ENCODE data around the gene KRT85.

The KRT85 gene

GRCh38 chr12:52334185-52334584 lies 33.1 kb downstream of the KRT85 start:
- no peaks in the 10 kb centered on the region for H3K36me3 ChIP-seq (ENCODE audit: insufficient read depth, low read length)
- DNase-seq (ENCODE audit: low read depth, low spot score), result no peak
- no peak for TF ChIP-seq FOXP2 (optimal IDR thresholded peaks at IDR 0.05; ENCODE audit: control extremely low read depth, extremely low read length, insufficient read depth)
- TF ChIP-seq EZH2 (IDR thresholded peaks at IDR 0.05), result no peak
- no peak for TF ChIP-seq POLR2AphosphoS5 (IDR thresholded peaks at IDR 0.05; ENCODE audit: borderline replicate concordance, low read depth, low read length)
- H3K9me3 ChIP-seq (ENCODE audit: low read depth, low read length), result no peaks in the 10 kb centered on the region
- no peak overlapping the region for H3K9ac ChIP-seq (ENCODE audit: insufficient read length)
- no peak overlapping the region for H3K4me3 ChIP-seq
- H3K27ac ChIP-seq, result no peak overlapping the region

- Histone ChIP-seq H3K4me3 (no peak overlapping the region), H3K27ac (no peak overlapping the region), H3K9ac (ENCODE audit: insufficient read length) (no peak overlapping the region), H3K36me3 (ENCODE audit: insufficient read depth, low read length) (no peaks in the 10 kb centered on the region), H3K9me3 (ENCODE audit: low read depth, low read length) (no peaks in the 10 kb centered on the region)
- DNase-seq (ENCODE audit: low read depth, low spot score), result no peak
- TF ChIP-seq EZH2 (IDR thresholded peaks at IDR 0.05) (no peak), FOXP2 (optimal IDR thresholded peaks at IDR 0.05; ENCODE audit: control extremely low read depth, extremely low read length, insufficient read depth) (no peak), POLR2AphosphoS5 (IDR thresholded peaks at IDR 0.05; ENCODE audit: borderline replicate concordance, low read depth, low read length) (no peak)
Measured at GRCh38 chr12:52333321-52333720, 34.0 kb downstream of the KRT85 start.

GRCh38 chr12:52332381-52332780 lies 34.9 kb downstream of the KRT85 start:
- no peak for DNase-seq (ENCODE audit: low read depth, low spot score)
- H3K36me3 ChIP-seq (ENCODE audit: insufficient read depth, low read length), result no peaks in the 10 kb centered on the region
- no peak overlapping the region for H3K4me3 ChIP-seq
- no peak overlapping the region for H3K27ac ChIP-seq
- TF ChIP-seq POLR2AphosphoS5 (IDR thresholded peaks at IDR 0.05; ENCODE audit: borderline replicate concordance, low read depth, low read length) (no peak), FOXP2 (optimal IDR thresholded peaks at IDR 0.05; ENCODE audit: control extremely low read depth, extremely low read length, insufficient read depth) (no peak), EZH2 (IDR thresholded peaks at IDR 0.05) (no peak)
- H3K9me3 ChIP-seq (ENCODE audit: low read depth, low read length), result no peaks in the 10 kb centered on the region
- H3K9ac ChIP-seq (ENCODE audit: insufficient read length), result no peak overlapping the region

GRCh38 chr12:52331833-52332232 lies 35.4 kb downstream of the KRT85 start:
- H3K27ac ChIP-seq, result no peak overlapping the region
- no peak for TF ChIP-seq EZH2 (IDR thresholded peaks at IDR 0.05)
- DNase-seq (ENCODE audit: low read depth, low spot score), result no peak
- H3K9ac ChIP-seq (ENCODE audit: insufficient read length), result no peak overlapping the region
- no peaks in the 10 kb centered on the region for H3K36me3 ChIP-seq (ENCODE audit: insufficient read depth, low read length)
- H3K9me3 ChIP-seq (ENCODE audit: low read depth, low read length), result no peaks in the 10 kb centered on the region
- H3K4me3 ChIP-seq, result no peak overlapping the region

- TF ChIP-seq POLR2AphosphoS5 (IDR thresholded peaks at IDR 0.05; ENCODE audit: borderline replicate concordance, low read depth, low read length) (no peak), FOXP2 (optimal IDR thresholded peaks at IDR 0.05; ENCODE audit: control extremely low read depth, extremely low read length, insufficient read depth) (no peak), EZH2 (IDR thresholded peaks at IDR 0.05) (no peak)
- Histone ChIP-seq H3K9ac (ENCODE audit: insufficient read length) (no peak overlapping the region), H3K4me3 (no peak overlapping the region), H3K36me3 (ENCODE audit: insufficient read depth, low read length) (no peaks in the 10 kb centered on the region), H3K27ac (no peak overlapping the region), H3K9me3 (ENCODE audit: low read depth, low read length) (no peaks in the 10 kb centered on the region)
- DNase-seq (ENCODE audit: low read depth, low spot score), result no peak
Measured at GRCh38 chr12:52331039-52331438, 36.2 kb downstream of the KRT85 start.

- Histone ChIP-seq H3K9me3 (ENCODE audit: low read depth, low read length) (no peaks in the 10 kb centered on the region), H3K27ac (no peak overlapping the region), H3K36me3 (ENCODE audit: insufficient read depth, low read length) (no peaks in the 10 kb centered on the region), H3K4me3 (no peak overlapping the region), H3K9ac (ENCODE audit: insufficient read length) (no peak overlapping the region)
- TF ChIP-seq POLR2AphosphoS5 (IDR thresholded peaks at IDR 0.05; ENCODE audit: borderline replicate concordance, low read depth, low read length), result no peak
- TF ChIP-seq FOXP2 (optimal IDR thresholded peaks at IDR 0.05; ENCODE audit: control extremely low read depth, extremely low read length, insufficient read depth), result no peak
- no peak for TF ChIP-seq EZH2 (IDR thresholded peaks at IDR 0.05)
- DNase-seq (ENCODE audit: low read depth, low spot score), result no peak
Measured at GRCh38 chr12:52327830-52328500, 39.3 kb downstream of the KRT85 start.

- no peak overlapping the region for H3K9ac ChIP-seq (ENCODE audit: insufficient read length)
- H3K4me3 ChIP-seq, result no peak overlapping the region
- no peaks in the 10 kb centered on the region for H3K9me3 ChIP-seq (ENCODE audit: low read depth, low read length)
- peak; percentile 40 for DNase-seq (ENCODE audit: low read depth, low spot score)
- TF ChIP-seq POLR2AphosphoS5 (IDR thresholded peaks at IDR 0.05; ENCODE audit: borderline replicate concordance, low read depth, low read length) (no peak), EZH2 (IDR thresholded peaks at IDR 0.05) (no peak), FOXP2 (optimal IDR thresholded peaks at IDR 0.05; ENCODE audit: control extremely low read depth, extremely low read length, insufficient read depth) (peak; percentile 17)
- H3K27ac ChIP-seq, result no peak overlapping the region
- H3K36me3 ChIP-seq (ENCODE audit: insufficient read depth, low read length), result no peaks in the 10 kb centered on the region
Measured at GRCh38 chr12:52327052-52327829, 40.0 kb downstream of the KRT85 start.

- Histone ChIP-seq H3K4me3 (no peak overlapping the region), H3K9me3 (ENCODE audit: low read depth, low read length) (no peaks in the 10 kb centered on the region), H3K27ac (no peak overlapping the region), H3K9ac (ENCODE audit: insufficient read length) (no peak overlapping the region), H3K36me3 (ENCODE audit: insufficient read depth, low read length) (no peaks in the 10 kb centered on the region)
- DNase-seq (ENCODE audit: low read depth, low spot score), result no peak
- TF ChIP-seq EZH2 (IDR thresholded peaks at IDR 0.05), result no peak
- TF ChIP-seq POLR2AphosphoS5 (IDR thresholded peaks at IDR 0.05; ENCODE audit: borderline replicate concordance, low read depth, low read length), result no peak
Measured at GRCh38 chr12:52324153-52324444, 43.2 kb downstream of the KRT85 start.

All from SK-N-MC (cell line).